ENCODE results near the gene TRIM14.
A peak's percentile ranks its signal among the peaks of the same experiment; 100 is the strongest.

The TRIM14 gene

DNA sequence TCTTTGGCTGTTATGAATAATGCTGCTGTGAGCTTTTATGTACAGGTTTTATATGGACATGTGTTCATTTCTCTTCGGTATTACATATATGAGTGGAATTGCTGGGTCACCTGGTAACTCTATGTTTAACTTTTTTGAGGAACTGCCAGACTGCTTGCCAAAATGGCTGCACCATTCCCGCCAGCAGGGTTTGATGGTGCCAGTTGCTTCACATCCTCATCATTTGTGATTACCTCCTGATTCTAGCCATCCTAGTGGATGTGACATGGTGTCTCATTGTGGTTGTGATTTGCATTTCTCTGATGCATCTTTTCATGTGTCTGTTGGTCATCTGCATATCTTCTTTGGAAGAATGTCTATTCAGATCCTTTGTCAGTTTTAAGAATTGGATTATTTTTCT, 51.8 kb downstream of the TRIM14 start:
- Histone ChIP-seq H3K36me3 (ENCODE audit: insufficient read depth, low read length) (peaks cover 6% of the 10 kb centered on the region), H3K9me3 (ENCODE audit: low read depth, low read length) (no peaks in the 10 kb centered on the region), H3K9ac (ENCODE audit: insufficient read length) (no peak overlapping the region), H3K27ac (no peak overlapping the region), H3K4me3 (no peak overlapping the region)
- no peak for DNase-seq (ENCODE audit: low read depth, low spot score)
- TF ChIP-seq POLR2AphosphoS5 (IDR thresholded peaks at IDR 0.05; ENCODE audit: borderline replicate concordance, low read depth, low read length): no peak
- TF ChIP-seq EZH2 (IDR thresholded peaks at IDR 0.05): no peak
- no peak for TF ChIP-seq FOXP2 (optimal IDR thresholded peaks at IDR 0.05; ENCODE audit: control extremely low read depth, extremely low read length, insufficient read depth)

- TF ChIP-seq EZH2 (IDR thresholded peaks at IDR 0.05) (no peak), POLR2AphosphoS5 (IDR thresholded peaks at IDR 0.05; ENCODE audit: borderline replicate concordance, low read depth, low read length) (no peak), FOXP2 (optimal IDR thresholded peaks at IDR 0.05; ENCODE audit: control extremely low read depth, extremely low read length, insufficient read depth) (no peak)
- no peak overlapping the region for H3K9ac ChIP-seq (ENCODE audit: insufficient read length)
- no peak overlapping the region for H3K27ac ChIP-seq
- no peak for DNase-seq (ENCODE audit: low read depth, low spot score)
- no peak overlapping the region for H3K4me3 ChIP-seq
- peaks cover 6% of the 10 kb centered on the region for H3K36me3 ChIP-seq (ENCODE audit: insufficient read depth, low read length)
- H3K9me3 ChIP-seq (ENCODE audit: low read depth, low read length): no peaks in the 10 kb centered on the region
Measured at GRCh38 chr9:98066235-98066634, 52.8 kb downstream of the TRIM14 start.

GRCh38 chr9:98064623-98065392, 54.2 kb downstream of the TRIM14 start:
- peaks cover 9% of the 10 kb centered on the region for H3K36me3 ChIP-seq (ENCODE audit: insufficient read depth, low read length)
- no peak overlapping the region for H3K27ac ChIP-seq
- H3K4me3 ChIP-seq: no peak overlapping the region
- H3K9me3 ChIP-seq (ENCODE audit: low read depth, low read length): no peaks in the 10 kb centered on the region
- no peak overlapping the region for H3K9ac ChIP-seq (ENCODE audit: insufficient read length)
- TF ChIP-seq POLR2AphosphoS5 (IDR thresholded peaks at IDR 0.05; ENCODE audit: borderline replicate concordance, low read depth, low read length) (no peak), FOXP2 (optimal IDR thresholded peaks at IDR 0.05; ENCODE audit: control extremely low read depth, extremely low read length, insufficient read depth) (no peak), EZH2 (IDR thresholded peaks at IDR 0.05) (no peak)
- no peak for DNase-seq (ENCODE audit: low read depth, low spot score)

DNA sequence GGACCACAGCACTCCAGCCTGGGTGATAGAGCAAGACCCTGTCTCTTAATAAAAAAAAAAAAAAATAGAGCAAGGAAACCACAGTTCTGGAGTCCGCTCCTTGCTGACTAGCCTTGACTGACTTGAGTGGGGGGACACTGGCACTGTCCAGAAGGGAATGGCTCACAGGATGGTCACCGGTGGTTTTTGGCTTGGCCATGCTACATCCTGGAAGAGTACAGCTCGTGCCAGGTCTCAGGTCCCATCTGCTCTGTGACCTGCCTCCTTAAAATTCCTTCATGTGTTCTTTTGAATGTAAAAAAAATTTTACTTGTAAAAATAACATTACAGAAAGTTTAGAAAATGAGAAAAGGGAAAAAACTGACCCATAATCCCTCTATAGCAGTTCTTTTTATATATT, 56.9 kb downstream of the TRIM14 start:
- Histone ChIP-seq H3K9ac (ENCODE audit: insufficient read length) (no peak overlapping the region), H3K4me3 (no peak overlapping the region), H3K36me3 (ENCODE audit: insufficient read depth, low read length) (peaks cover 9% of the 10 kb centered on the region), H3K9me3 (ENCODE audit: low read depth, low read length) (no peaks in the 10 kb centered on the region), H3K27ac (no peak overlapping the region)
- TF ChIP-seq POLR2AphosphoS5 (IDR thresholded peaks at IDR 0.05; ENCODE audit: borderline replicate concordance, low read depth, low read length) (no peak), FOXP2 (optimal IDR thresholded peaks at IDR 0.05; ENCODE audit: control extremely low read depth, extremely low read length, insufficient read depth) (no peak), EZH2 (IDR thresholded peaks at IDR 0.05) (no peak)
- DNase-seq (ENCODE audit: low read depth, low spot score): no peak

DNA sequence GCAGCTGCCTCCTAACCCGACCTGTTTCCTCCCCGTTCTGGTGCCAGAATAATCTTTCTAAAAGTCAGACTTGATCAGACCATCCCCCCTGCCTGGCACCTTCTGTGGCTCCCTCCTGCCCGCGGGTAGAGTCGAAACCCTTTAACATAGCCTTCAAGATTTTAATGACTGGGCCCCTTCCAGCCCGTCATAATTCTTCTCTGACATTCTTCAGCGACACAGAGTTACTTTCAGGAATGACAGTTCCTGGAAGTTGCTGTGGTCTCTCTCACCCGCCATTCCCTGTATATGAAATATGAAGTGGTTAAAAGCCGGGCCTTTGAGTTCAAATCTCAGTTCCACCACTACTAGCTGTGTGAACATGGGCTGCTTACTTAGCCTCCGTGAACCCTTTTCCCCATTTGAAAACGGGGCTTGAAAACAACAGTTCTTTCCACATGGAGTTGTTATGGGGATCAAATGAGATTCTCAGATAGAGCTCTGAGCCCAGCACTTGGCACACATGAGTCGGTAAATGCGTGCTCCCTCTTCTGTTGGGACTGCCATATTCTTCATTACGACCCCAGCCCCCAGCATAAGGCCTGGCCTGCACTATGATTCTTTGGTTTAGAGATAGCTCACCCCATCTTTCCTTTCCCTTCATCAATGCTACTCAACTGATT, 61.8 kb downstream of the TRIM14 start:
- no peak overlapping the region for H3K27ac ChIP-seq
- no peak for TF ChIP-seq EZH2 (IDR thresholded peaks at IDR 0.05)
- no peak for TF ChIP-seq POLR2AphosphoS5 (IDR thresholded peaks at IDR 0.05; ENCODE audit: borderline replicate concordance, low read depth, low read length)
- TF ChIP-seq FOXP2 (optimal IDR thresholded peaks at IDR 0.05; ENCODE audit: control extremely low read depth, extremely low read length, insufficient read depth): no peak
- DNase-seq (ENCODE audit: low read depth, low spot score): no peak
- peak overlapping the region; percentile 90 for H3K4me3 ChIP-seq
- peak overlapping the region; percentile 63 for H3K9ac ChIP-seq (ENCODE audit: insufficient read length)
- 0 out of 2 replicates have a peak, but pooled peaks cover 3% of the 10 kb centered on the region for H3K36me3 ChIP-seq (ENCODE audit: insufficient read depth, low read length)
- H3K9me3 ChIP-seq (ENCODE audit: low read depth, low read length): no peaks in the 10 kb centered on the region

DNA sequence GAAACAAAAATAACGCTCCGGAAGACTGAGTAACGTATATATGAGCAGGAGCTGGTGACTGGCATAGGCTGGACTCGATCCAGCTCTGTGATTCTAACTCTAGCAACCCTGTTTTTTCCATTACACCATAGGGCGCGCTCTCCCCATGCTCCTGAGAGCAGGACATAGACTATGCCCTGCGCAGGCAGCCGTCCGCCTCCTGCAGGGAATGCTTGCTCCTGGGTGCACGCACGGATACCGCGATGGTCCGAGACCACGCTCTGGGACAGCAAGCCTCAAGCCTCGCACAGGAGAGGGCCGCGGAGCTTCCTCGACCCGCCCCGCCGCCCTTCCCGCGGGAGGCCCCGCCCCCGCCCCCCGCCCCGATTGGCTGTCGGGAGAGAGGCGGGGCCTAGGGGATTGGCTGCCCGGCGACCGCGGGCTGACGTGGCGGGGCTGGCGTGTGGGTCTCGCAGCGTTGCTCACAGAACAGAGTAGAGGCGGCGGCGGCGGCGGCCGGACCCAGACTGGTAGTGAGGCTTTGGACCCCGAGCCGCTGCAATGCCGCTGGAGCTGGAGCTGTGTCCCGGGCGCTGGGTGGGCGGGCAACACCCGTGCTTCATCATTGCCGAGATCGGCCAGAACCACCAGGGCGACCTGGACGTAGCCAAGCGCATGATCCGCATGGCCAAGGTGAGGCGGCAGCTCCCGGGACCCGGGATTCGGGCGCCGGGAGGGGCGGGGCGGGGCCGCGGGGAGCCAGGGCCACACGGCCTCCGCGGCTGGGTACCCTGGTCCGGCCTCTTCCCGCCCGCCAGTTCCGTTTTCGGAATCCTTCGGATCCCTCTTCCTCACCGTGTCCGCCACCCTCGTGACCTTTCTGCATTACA, 62.5 kb downstream of the TRIM14 start, which contains the start of gene NANS:
NANS (plus strand) TSS at position 464 of the 869 bp plus-strand sequence; CDS start at position 541, 77 bp downstream.
- Histone ChIP-seq H3K9ac (ENCODE audit: insufficient read length) (peak within 1 kb of the TSS; percentile 66), H3K27ac (no peak within 1 kb of the TSS), H3K9me3 (ENCODE audit: low read depth, low read length) (no peaks in the 10 kb centered on the region), H3K36me3 (ENCODE audit: insufficient read depth, low read length) (0 out of 2 replicates have a peak, but pooled peaks cover 3% of the 10 kb centered on the region), H3K4me3 (peak within 1 kb of the TSS; percentile 90)
- DNase-seq (ENCODE audit: low read depth, low spot score): no peak
- TF ChIP-seq POLR2AphosphoS5 (IDR thresholded peaks at IDR 0.05; ENCODE audit: borderline replicate concordance, low read depth, low read length) (peak; percentile 90), EZH2 (IDR thresholded peaks at IDR 0.05) (no peak)

- no peak for DNase-seq (ENCODE audit: low read depth, low spot score)
- no peaks in the 10 kb centered on the region for H3K9me3 ChIP-seq (ENCODE audit: low read depth, low read length)
- no peak overlapping the region for H3K9ac ChIP-seq (ENCODE audit: insufficient read length)
- TF ChIP-seq EZH2 (IDR thresholded peaks at IDR 0.05): no peak
- no peak for TF ChIP-seq POLR2AphosphoS5 (IDR thresholded peaks at IDR 0.05; ENCODE audit: borderline replicate concordance, low read depth, low read length)
- TF ChIP-seq FOXP2 (optimal IDR thresholded peaks at IDR 0.05; ENCODE audit: control extremely low read depth, extremely low read length, insufficient read depth): no peak
- no peak overlapping the region for H3K27ac ChIP-seq
- H3K36me3 ChIP-seq (ENCODE audit: insufficient read depth, low read length): no peaks in the 10 kb centered on the region
- H3K4me3 ChIP-seq: no peak overlapping the region
Measured at GRCh38 chr9:98054376-98054951, 64.6 kb downstream of the TRIM14 start.
